ENCODE measurements around the gene SLC66A2. TPM values are rescaled to one million over a fixed set of nuclear protein-coding genes. Genes with fewer than 3 reads are reported as not detected.
"Not testable (repeated sequence)": the region's sequence is repeated elsewhere in the genome, so short reads cannot be mapped to it uniquely, and the experiment has no call there.

The SLC66A2 gene
- total RNA-seq (ENCODE audit: low replicate concordance), result 5.8 and 22.3 TPM in 2 replicates

DNA sequence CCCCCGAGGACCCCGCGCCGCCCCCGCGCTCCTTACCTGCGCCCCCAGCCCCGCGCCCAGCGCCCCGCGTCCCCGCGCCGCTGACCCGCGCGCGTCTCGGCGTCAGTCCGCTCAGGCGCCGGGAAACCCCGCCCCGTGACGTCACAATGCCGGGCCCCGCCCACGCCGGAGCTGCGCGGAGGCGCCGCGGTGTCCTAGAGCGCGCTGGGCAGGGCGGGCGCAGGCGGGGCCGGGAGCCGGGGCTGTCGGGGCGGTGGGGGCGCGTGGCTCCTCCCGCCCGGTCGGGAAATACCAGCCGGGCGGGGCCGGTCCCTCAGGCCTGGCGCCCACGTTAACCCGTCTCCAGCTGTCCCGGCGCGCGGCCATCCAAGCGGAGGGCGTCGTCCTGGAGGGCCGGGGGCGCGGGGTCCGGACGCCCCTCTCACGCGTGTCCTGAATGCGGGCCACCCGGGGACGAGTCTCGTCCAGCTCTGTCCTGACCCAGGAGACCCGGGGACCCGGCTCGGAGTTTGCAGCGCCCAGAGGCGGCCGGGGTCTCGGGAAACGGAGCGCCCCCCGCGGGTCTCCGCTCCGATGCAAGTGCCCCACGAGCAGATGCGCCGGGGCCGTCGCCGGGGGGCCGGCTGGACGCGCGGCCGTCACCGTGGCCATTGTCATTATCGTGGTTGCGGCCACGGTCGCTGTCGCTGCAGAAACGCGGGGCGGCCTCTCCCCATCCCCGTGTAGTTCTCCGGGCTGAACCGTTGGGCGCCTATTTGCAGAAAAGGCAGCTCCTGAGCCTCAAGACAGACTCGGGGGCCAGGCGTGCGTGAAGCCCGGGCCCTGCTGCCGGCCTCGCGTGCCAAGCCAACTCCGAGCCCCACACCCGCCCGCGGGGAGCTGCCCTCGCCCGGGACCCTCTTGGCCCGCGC lies at the start of gene SLC66A2:
Gene SLC66A2 (minus strand): TSS at position 109 of the 911 bp plus-strand sequence. CDS start 727 bp downstream, outside the sequence.
- Histone ChIP-seq H3K4me2 (peak within 1 kb of the TSS; percentile 99), H3K27me3 (peaks cover 78% of the 10 kb centered on the region), H3K79me2 (ENCODE audit: low read depth) (peaks cover 9% of the 10 kb centered on the region), H3K27ac (no peak within 1 kb of the TSS), H2AFZ (replicated peaks) (peak within 1 kb of the TSS; percentile 53), H3K9ac (peak within 1 kb of the TSS; percentile 55), H3K4me3 (peak within 1 kb of the TSS; percentile 94), H3F3A (ENCODE audit: low read depth) (peaks cover 18% of the 10 kb centered on the region), H3K4me1 (peaks cover 18% of the 10 kb centered on the region), H4K20me1 (ENCODE audit: low read depth) (peaks cover 43% of the 10 kb centered on the region), H3K9me3 (ENCODE audit: low read depth) (no peaks in the 10 kb centered on the region), H3K36me3 (no peaks in the 10 kb centered on the region)
- peaks cover 22% of the 10 kb centered on the region for H3K27me3 Mint-ChIP-seq (ENCODE audit: insufficient read depth, low read depth)
- peaks cover 12% of the 10 kb centered on the region for H3K36me3 Mint-ChIP-seq
- peak within 1 kb of the TSS; percentile 91 for H3K4me3 Mint-ChIP-seq
- no peak within 1 kb of the TSS for H3K27ac Mint-ChIP-seq
- DNase-seq (ENCODE audit: low spot score), result peak; percentile 91
- H3K9me3 Mint-ChIP-seq, result no peaks in the 10 kb centered on the region
- TF ChIP-seq EZH2 (IDR thresholded peaks at IDR 0.05) (peak; percentile 88), EZH2phosphoT487 (IDR thresholded peaks at IDR 0.05) (peak; percentile 87), CTCF (IDR thresholded peaks at IDR 0.05) (peak; percentile 23)
- H3K4me1 Mint-ChIP-seq, result peaks cover 23% of the 10 kb centered on the region

GRCh38 chr18:80000877-80001276 lies 49.4 kb upstream of the SLC66A2 start:
- H3K36me3 Mint-ChIP-seq, result peaks cover 3% of the 10 kb centered on the region
- peaks cover 12% of the 10 kb centered on the region for H3K9me3 Mint-ChIP-seq
- TF ChIP-seq CTCF (IDR thresholded peaks at IDR 0.05) (no peak), EZH2phosphoT487 (IDR thresholded peaks at IDR 0.05) (no peak), EZH2 (IDR thresholded peaks at IDR 0.05) (no peak)
- Histone ChIP-seq H3K36me3 (no peaks in the 10 kb centered on the region), H3K9ac (no peak overlapping the region), H3K4me3 (no peak overlapping the region), H3K27ac (no peak overlapping the region), H2AFZ (replicated peaks) (no peak overlapping the region), H4K20me1 (ENCODE audit: low read depth) (no peaks in the 10 kb centered on the region), H3K4me1 (no peaks in the 10 kb centered on the region), H3F3A (ENCODE audit: low read depth) (no peaks in the 10 kb centered on the region), H3K9me3 (ENCODE audit: low read depth) (peaks cover 15% of the 10 kb centered on the region), H3K79me2 (ENCODE audit: low read depth) (no peaks in the 10 kb centered on the region), H3K4me2 (no peak overlapping the region), H3K27me3 (no peaks in the 10 kb centered on the region)
- H3K4me1 Mint-ChIP-seq, result no peaks in the 10 kb centered on the region
- H3K4me3 Mint-ChIP-seq, result no peak overlapping the region
- DNase-seq (ENCODE audit: low spot score), result no peak
- no peak overlapping the region for H3K27ac Mint-ChIP-seq
- peaks cover 2% of the 10 kb centered on the region for H3K27me3 Mint-ChIP-seq (ENCODE audit: insufficient read depth, low read depth)

GRCh38 chr18:79999701-80000100 lies 48.2 kb upstream of the SLC66A2 start:
- H3K27ac ChIP-seq; H3K4me1 Mint-ChIP-seq; H3K27ac Mint-ChIP-seq; H4K20me1 ChIP-seq (ENCODE audit: low read depth); H3F3A ChIP-seq (ENCODE audit: low read depth); H3K4me2 ChIP-seq; H3K4me1 ChIP-seq; H3K27me3 Mint-ChIP-seq (ENCODE audit: insufficient read depth, low read depth); H3K79me2 ChIP-seq (ENCODE audit: low read depth); H3K27me3 ChIP-seq; H3K9ac ChIP-seq; H3K36me3 ChIP-seq; H3K36me3 Mint-ChIP-seq; DNase-seq (ENCODE audit: low spot score); H2AFZ ChIP-seq (replicated peaks); H3K4me3 Mint-ChIP-seq; H3K4me3 ChIP-seq: not testable (repeated sequence)
- peaks cover 15% of the 10 kb centered on the region for H3K9me3 ChIP-seq (ENCODE audit: low read depth)
- peaks cover 12% of the 10 kb centered on the region for H3K9me3 Mint-ChIP-seq

DNA sequence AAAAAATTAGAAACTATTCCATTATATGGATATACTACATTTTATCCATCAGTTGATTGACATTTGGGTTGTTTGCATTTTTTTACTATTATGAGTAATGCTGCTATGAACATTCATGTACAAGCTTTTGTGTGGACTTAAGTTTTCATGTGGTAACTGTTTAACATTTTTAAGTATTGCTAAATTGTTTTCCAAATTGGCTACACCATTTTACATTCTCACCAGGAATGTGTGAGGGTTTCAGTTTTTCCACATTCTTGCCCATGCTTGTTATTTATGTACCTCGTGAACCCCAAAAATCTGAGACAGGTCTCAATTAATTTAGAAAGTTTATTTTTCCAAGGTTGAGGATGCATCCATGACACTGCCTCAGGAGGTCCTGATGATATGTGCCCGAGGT lies 40.0 kb upstream of the SLC66A2 start:
- Mint-ChIP-seq H3K4me3 (no peak overlapping the region), H3K27me3 (ENCODE audit: insufficient read depth, low read depth) (peaks cover 3% of the 10 kb centered on the region), H3K4me1 (peaks cover 13% of the 10 kb centered on the region), H3K36me3 (peaks cover 3% of the 10 kb centered on the region), H3K9me3 (no peaks in the 10 kb centered on the region), H3K27ac (no peak overlapping the region)
- H3F3A ChIP-seq (ENCODE audit: low read depth), result peaks cover 6% of the 10 kb centered on the region
- H3K27ac ChIP-seq, result no peak overlapping the region
- peaks cover 10% of the 10 kb centered on the region for H3K4me1 ChIP-seq
- H3K27me3 ChIP-seq, result no peaks in the 10 kb centered on the region
- H3K9ac ChIP-seq, result no peak overlapping the region
- no peak overlapping the region for H3K4me2 ChIP-seq
- no peaks in the 10 kb centered on the region for H3K36me3 ChIP-seq
- no peak overlapping the region for H3K4me3 ChIP-seq
- TF ChIP-seq EZH2phosphoT487 (IDR thresholded peaks at IDR 0.05), result no peak
- no peak for TF ChIP-seq CTCF (IDR thresholded peaks at IDR 0.05)
- no peak for TF ChIP-seq EZH2 (IDR thresholded peaks at IDR 0.05)
- H3K9me3 ChIP-seq (ENCODE audit: low read depth), result no peaks in the 10 kb centered on the region
- peaks cover 14% of the 10 kb centered on the region for H4K20me1 ChIP-seq (ENCODE audit: low read depth)
- H2AFZ ChIP-seq (replicated peaks), result no peak overlapping the region
- H3K79me2 ChIP-seq (ENCODE audit: low read depth), result peaks cover 17% of the 10 kb centered on the region
- DNase-seq (ENCODE audit: low spot score), result no peak
